MM.1S (cell line): Measurements from ENCODE around the gene INSIG2.

Source experiments
- CTCF ChIP-seq: fragments of 300-600 bp; sonication (generic); IDR thresholded peaks from 2 replicates; pipeline ENCODE4 v1.5.1; 2016; ENCODE audit warnings: antibody characterized with exemption, low read length, mixed read lengths
- EZH2 ChIP-seq: fragments of 300-600 bp; sonication (generic); optimal IDR thresholded peaks from 2 replicates; pipeline ENCODE3; 2017; ENCODE audit warnings: low read depth, mild to moderate bottlenecking, antibody characterized with exemption, low read length, mixed read lengths
- EZH2phosphoT487 ChIP-seq: fragments of 300-600 bp; sonication (generic); IDR thresholded peaks from 2 replicates; pipeline ENCODE4 v1.6.1; 2018; ENCODE audit warnings: antibody characterized with exemption, low read length

GRCh38 chr2:118128826-118129225 is 40.6 kb downstream of the INSIG2 start:
- TF ChIP-seq EZH2: no peak
- TF ChIP-seq CTCF: no peak
- no peak for TF ChIP-seq EZH2phosphoT487
